Stimulated activated naive CD4-positive, alpha-beta T cell (primary cell): ENCODE measurements around the gene EPHB3.

Experiments
- DNase-seq, 6 experiments: peaks; one replicate each; lab custom pipeline; 2025; lab: John Stamatoyannopoulos, UW

The EPHB3 gene

GRCh38 chr3:184564685-184565385 is 3.2 kb downstream of the EPHB3 start:
- no peak for DNase-seq

DNA sequence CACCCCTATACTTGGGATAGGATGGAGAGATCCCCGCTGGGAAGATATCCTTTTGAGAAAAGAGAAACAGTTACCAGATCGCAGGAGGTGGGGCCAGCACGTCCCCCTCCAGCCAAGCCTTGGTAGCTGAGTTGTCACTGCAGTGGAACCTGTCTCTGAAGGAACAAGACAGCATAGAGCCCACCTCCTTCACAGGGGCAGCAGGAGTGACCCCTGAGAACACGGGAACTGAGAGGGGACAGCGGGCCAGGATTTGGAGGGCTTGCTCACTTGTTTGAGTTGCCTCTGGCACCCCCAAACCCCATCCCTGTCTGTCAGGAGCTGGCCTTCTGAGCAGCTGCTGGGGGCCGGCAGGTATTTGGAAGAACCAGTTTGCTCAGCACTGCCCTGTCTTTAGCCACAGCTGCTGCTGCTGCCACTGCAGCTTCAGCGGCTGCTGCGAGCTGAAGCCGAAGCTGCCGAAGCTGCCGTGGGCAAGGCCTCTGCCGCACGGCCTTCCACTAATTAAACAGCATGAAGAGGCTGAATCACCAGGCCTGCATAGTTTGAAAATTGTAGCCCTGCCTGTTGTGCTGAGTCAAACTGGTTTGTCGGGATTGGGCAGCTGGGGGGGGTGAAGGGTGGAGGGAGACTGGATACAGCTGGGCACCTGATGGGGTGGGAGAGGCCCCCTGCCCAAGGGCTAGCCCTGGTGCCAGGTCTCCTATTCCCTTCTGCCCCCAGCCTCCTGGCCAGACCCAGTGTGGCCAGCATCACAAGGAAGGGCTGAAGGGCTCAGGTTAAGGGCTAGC is 4.0 kb downstream of the EPHB3 start:
- DNase-seq, result no peak

DNA sequence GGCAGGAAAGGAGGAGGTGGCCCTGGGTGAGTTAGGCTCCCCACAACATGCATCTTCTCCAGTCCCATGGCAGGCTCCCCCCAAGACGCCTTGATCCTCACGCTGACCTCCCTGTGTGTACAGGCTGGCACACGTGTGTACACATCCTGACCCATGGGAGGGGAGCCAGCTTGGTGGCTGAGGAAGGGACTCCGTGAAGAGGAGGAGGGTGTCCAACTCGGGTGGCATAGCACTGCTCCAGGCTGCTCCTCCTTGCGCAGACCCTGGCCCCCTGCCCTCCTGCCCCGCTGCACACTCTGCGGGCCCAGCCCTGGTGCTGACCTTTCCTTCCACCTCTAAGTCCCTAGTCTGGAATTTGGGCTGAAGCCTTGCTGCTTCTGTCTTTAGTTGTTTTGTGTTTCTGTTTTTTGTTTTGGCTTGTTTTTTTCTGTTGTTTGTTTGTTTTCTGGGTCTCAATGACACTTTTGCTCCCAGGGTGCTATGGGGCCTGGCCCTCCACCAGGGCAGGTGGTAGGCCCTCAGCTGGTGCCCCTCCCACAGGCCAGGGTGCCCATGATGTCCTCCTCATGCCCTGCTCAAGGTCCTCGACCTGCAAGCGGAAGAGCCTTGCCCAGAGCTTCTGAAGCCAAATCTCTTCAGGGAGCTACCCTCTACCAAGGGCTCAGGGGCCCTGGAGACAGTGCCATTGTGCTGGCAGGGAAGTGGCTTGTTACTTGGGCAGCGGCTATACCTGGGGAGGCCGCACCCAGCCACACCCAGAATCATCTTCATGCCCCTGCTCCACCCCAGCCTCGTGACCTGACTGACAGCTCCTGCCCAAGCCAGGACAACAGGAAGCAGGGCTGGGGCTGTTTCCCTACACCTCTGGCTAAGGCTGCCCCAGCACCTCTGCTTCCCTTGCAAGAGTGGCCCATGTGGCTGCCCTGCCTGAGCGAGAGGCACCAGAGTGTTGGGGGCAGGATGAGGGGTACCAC is 5.1 kb downstream of the EPHB3 start:
- no peak for DNase-seq

- DNase-seq, result no peak
Observed at GRCh38 chr3:184567946-184568559, 6.5 kb downstream of the EPHB3 start.

- no peak for DNase-seq
Observed at GRCh38 chr3:184568560-184568923, 7.0 kb downstream of the EPHB3 start.

- peak in 2 of 6 experiments; percentile 8 to 15 for DNase-seq
Observed at GRCh38 chr3:184568924-184569829, 7.6 kb downstream of the EPHB3 start.

- no peak for DNase-seq
Observed at GRCh38 chr3:184570035-184570434, 8.4 kb downstream of the EPHB3 start.

DNA sequence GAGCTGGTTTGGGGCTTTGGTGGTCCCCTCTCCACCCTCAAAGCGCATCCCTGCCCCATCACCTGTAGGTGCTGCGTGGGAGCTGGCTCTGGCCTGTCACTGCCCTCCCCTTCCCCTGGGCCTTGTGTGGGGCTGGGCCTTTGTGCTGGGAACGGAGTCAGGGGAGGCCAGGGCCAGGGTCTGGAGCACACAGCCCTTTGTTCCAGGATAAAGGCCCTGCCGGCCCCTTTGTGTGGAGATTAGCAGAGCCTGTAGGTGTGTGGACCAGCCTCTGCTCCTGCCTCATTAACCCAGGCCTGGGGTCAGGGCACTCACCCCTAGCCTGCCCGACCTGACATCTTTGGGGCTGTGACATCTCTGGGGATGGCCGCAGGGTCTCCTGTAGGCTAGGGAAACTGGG is 8.9 kb downstream of the EPHB3 start:
- DNase-seq, result no peak

DNA sequence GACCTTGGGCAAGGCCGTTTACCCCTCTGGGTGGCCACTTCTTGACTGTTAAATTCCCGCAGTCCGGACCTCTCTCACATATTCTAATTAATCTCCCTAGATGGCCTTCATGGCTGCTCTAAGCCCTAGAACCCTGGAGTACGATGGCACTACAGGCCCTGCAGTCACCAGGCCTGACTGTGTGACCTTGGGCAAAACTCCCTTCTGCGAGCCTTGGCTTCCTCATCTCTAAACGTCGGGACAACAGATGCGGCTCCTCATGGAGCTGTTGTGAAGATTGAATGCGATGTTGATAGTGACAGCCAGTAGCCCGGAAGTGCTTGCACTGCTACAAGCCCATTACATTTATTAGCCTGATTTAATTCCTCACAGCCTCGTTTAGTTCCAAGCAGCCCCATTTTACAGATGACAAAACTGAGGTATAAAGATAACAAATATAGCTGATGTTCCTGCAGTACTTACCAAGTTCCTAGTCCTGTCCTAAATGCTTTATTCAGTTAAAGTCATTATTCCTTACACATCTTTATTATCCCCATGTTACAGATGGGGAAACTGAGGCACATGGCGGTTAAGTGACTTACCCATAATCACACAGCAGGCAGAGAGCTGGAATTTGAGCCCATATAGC is 10.3 kb downstream of the EPHB3 start:
- DNase-seq, result no peak

DNA sequence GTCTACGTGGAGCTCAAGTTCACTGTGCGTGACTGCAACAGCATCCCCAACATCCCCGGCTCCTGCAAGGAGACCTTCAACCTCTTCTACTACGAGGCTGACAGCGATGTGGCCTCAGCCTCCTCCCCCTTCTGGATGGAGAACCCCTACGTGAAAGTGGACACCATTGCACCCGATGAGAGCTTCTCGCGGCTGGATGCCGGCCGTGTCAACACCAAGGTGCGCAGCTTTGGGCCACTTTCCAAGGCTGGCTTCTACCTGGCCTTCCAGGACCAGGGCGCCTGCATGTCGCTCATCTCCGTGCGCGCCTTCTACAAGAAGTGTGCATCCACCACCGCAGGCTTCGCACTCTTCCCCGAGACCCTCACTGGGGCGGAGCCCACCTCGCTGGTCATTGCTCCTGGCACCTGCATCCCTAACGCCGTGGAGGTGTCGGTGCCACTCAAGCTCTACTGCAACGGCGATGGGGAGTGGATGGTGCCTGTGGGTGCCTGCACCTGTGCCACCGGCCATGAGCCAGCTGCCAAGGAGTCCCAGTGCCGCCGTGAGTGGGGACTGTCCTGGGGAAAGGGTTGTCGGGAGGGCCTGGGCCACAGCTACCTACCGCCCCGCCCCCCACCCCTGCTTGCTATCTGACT is 11.2 kb downstream of the EPHB3 start:
- DNase-seq, result no peak

GRCh38 chr3:184574515-184575417 is 13.2 kb downstream of the EPHB3 start:
- no peak for DNase-seq

DNA sequence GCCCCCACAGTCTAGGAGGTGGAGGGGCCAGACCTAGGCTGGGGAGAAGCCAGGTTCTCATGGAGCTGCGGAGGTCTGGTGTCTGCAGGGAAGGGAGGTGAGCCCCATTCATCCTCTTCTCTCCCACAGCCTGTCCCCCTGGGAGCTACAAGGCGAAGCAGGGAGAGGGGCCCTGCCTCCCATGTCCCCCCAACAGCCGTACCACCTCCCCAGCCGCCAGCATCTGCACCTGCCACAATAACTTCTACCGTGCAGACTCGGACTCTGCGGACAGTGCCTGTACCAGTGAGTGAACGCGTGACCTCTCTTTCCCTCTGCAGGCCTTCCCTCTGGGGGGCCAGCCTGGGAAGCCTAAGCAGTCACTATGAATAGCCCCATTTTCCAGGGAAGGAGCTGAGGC is 14.1 kb downstream of the EPHB3 start:
- DNase-seq, result no peak

DNA sequence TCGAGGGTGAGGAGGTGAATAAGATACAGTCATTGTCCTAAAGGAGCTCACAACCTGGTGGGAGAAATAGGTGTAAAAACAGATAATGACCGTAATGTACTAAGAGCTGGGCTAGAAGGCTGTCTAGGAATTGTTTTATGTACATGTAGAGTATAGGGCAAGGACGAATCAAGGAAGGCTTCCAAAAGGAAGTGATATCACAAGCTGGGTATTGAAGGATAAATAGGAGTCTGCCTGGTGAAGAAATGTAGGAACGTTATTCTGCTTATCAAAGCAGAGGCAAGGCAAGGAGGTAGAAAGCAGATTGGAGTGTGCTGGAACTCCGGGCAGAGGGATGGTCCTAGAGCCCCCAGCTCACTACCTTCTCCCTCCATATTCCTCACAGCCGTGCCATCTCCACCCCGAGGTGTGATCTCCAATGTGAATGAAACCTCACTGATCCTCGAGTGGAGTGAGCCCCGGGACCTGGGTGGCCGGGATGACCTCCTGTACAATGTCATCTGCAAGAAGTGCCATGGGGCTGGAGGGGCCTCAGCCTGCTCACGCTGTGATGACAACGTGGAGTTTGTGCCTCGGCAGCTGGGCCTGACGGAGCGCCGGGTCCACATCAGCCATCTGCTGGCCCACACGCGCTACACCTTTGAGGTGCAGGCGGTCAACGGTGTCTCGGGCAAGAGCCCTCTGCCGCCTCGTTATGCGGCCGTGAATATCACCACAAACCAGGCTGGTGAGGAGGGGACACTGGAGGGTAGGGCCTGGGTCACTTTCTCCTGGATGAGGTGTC is 15.1 kb downstream of the EPHB3 start:
- DNase-seq, result no peak

- DNase-seq, result no peak
Observed at GRCh38 chr3:184577546-184577945, 16.0 kb downstream of the EPHB3 start.

GRCh38 chr3:184578218-184578617 is 16.6 kb downstream of the EPHB3 start:
- no peak for DNase-seq

DNA sequence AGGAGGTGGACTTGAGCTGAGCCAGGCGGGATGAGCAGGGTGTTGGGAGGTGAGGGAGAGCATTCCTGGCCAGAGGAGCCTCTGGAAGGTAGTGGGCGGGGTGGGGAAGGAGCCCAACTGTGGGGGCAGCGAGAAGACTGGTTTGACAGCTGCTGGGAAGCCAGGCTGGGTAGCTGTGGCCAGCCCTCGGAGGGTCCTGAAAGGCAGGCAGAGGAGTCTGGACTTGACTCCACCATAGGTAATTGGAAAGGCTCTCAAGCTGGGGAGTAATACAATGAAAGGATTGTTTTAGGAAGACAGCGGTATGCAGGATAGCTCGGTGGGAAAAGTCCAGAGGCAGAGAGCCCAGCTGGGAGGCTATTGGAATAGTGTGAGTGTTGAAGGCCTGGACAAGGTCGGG is 17.2 kb downstream of the EPHB3 start:
- no peak for DNase-seq

- DNase-seq, result no peak
Observed at GRCh38 chr3:184579513-184579912, 17.9 kb downstream of the EPHB3 start.

- DNase-seq, result no peak
Observed at GRCh38 chr3:184580376-184580775, 18.8 kb downstream of the EPHB3 start.
